Stimulated activated CD4-positive, alpha-beta T cell treated with anti-CD3 and anti-CD28 coated beads, Interleukin-15, amount 100 ng/mL, for 48 hours (primary cell): ENCODE measurements around the gene HOXB9.
A peak's percentile ranks its signal among the peaks of the same experiment; 100 is the strongest.

ENCODE experiments used
- DNase-seq, 2 donors: peaks; one replicate each; pipeline ENCODE4 v3.0.0-alpha.2; 2020; ENCODE audit warnings: low read depth in 2 of 2

HOXB9 gene

GRCh38 chr17:48624118-48624517 lies 2.0 kb downstream of the HOXB9 start:
- DNase-seq = no peak

GRCh38 chr17:48623583-48623982 lies 2.6 kb downstream of the HOXB9 start:
- no peak for DNase-seq

GRCh38 chr17:48622857-48623256 lies 3.3 kb downstream of the HOXB9 start:
- no peak for DNase-seq

GRCh38 chr17:48621410-48622392 lies 4.5 kb downstream of the HOXB9 start:
- DNase-seq = no peak

GRCh38 chr17:48620461-48621139 lies 5.6 kb downstream of the HOXB9 start:
- no peak for DNase-seq

- no peak for DNase-seq
These were observed 6.2 kb downstream of the HOXB9 start for GRCh38 chr17:48619826-48620449.

- peak; percentile 62 to 73 for DNase-seq
These were observed 7.8 kb downstream of the HOXB9 start for GRCh38 chr17:48618256-48618896.

- no peak for DNase-seq
These were observed 8.5 kb downstream of the HOXB9 start for GRCh38 chr17:48617471-48618255.

GRCh38 chr17:48616717-48617470 lies 9.3 kb downstream of the HOXB9 start:
- no peak for DNase-seq

GRCh38 chr17:48615963-48616716 lies 10.0 kb downstream of the HOXB9 start:
- DNase-seq = no peak

- DNase-seq = no peak
These were observed 10.9 kb downstream of the HOXB9 start, which contains the start of gene HOXB8 for GRCh38 chr17:48615047-48615962. TSS of gene HOXB8 (minus strand) at chr17:48615292. CDS start at chr17:48614704, 588 bp downstream.

GRCh38 chr17:48613862-48614694 lies 12.1 kb downstream of the HOXB9 start:
- DNase-seq = no peak

- DNase-seq = no peak
These were observed 13.1 kb downstream of the HOXB9 start for GRCh38 chr17:48612854-48613691.

- no peak for DNase-seq
These were observed 13.7 kb downstream of the HOXB9 start for GRCh38 chr17:48612456-48612853.

- no peak for DNase-seq
These were observed 14.3 kb downstream of the HOXB9 start for GRCh38 chr17:48611681-48612455.

GRCh38 chr17:48611213-48611612 lies 14.9 kb downstream of the HOXB9 start:
- no peak for DNase-seq
